Right hindlimb (tissue), 1 donor: ENCODE data around the gene ZNF302.
"Not testable (repeated sequence)": the region's sequence is repeated elsewhere in the genome, so short reads cannot be mapped to it uniquely, and the experiment has no call there.

Source experiments
- DNase-seq: peaks from one replicate; pipeline ENCODE4 v3.0.0-alpha.2; 2018

The ZNF302 gene

GRCh38 chr19:34675250-34675649, 2.2 kb upstream of the ZNF302 start:
- DNase-seq: no peak

- no peak for DNase-seq
Observed at GRCh38 chr19:34675919-34676318, 1.6 kb upstream of the ZNF302 start.

- peak; percentile 80 for DNase-seq
Observed at GRCh38 chr19:34676697-34677385, 637 bp upstream of the ZNF302 start, which contains the start of gene SCGB2B2. Gene SCGB2B2, minus strand, starts transcription at chr19:34677159. Its CDS starts 82,596 bp downstream, at chr19:34594563.

GRCh38 chr19:34678085-34678412, 571 bp downstream of the ZNF302 start:
- DNase-seq: no peak

- no peak for DNase-seq
Observed at GRCh38 chr19:34678421-34678820, 943 bp downstream of the ZNF302 start.

GRCh38 chr19:34681478-34681877, 4.0 kb downstream of the ZNF302 start:
- no peak for DNase-seq

- not testable (repeated sequence) for DNase-seq
Observed at GRCh38 chr19:34685266-34685665, 7.8 kb downstream of the ZNF302 start.

- DNase-seq: no peak
Observed at GRCh38 chr19:34686455-34686854, 9.0 kb downstream of the ZNF302 start.

- no peak for DNase-seq
Observed at GRCh38 chr19:34687348-34687747, 9.9 kb downstream of the ZNF302 start.

GRCh38 chr19:34688592-34688991, 11.1 kb downstream of the ZNF302 start:
- DNase-seq: no peak

GRCh38 chr19:34690372-34690771, 12.9 kb downstream of the ZNF302 start:
- no peak for DNase-seq

- DNase-seq: no peak
Observed at GRCh38 chr19:34692549-34692948, 15.1 kb downstream of the ZNF302 start.

- no peak for DNase-seq
Observed at GRCh38 chr19:34707661-34708060, 30.2 kb downstream of the ZNF302 start.

- no peak for DNase-seq
Observed at GRCh38 chr19:34711890-34712289, 34.4 kb downstream of the ZNF302 start.

GRCh38 chr19:34712395-34713261, 35.1 kb downstream of the ZNF302 start:
- DNase-seq: peak; percentile 25

- DNase-seq: no peak
Observed at GRCh38 chr19:34713262-34713637, 35.8 kb downstream of the ZNF302 start.

- no peak for DNase-seq
Observed at GRCh38 chr19:34715357-34715756, 37.9 kb downstream of the ZNF302 start.

- no peak for DNase-seq
Observed at GRCh38 chr19:34722353-34722752, 44.9 kb downstream of the ZNF302 start.

GRCh38 chr19:34725400-34725799, 47.9 kb downstream of the ZNF302 start:
- no peak for DNase-seq

- DNase-seq: no peak
Observed at GRCh38 chr19:34731019-34731829, 53.7 kb downstream of the ZNF302 start.

- DNase-seq: no peak
Observed at GRCh38 chr19:34731964-34732363, 54.5 kb downstream of the ZNF302 start.

- DNase-seq: no peak
Observed at GRCh38 chr19:34732612-34733211, 55.2 kb downstream of the ZNF302 start.

GRCh38 chr19:34733266-34733745, 55.8 kb downstream of the ZNF302 start:
- no peak for DNase-seq
